HG03469 (cell line): Measurements from ENCODE around the gene VAV2.

Source experiments
- ATAC-seq: cut with Tn5 transposase; IDR thresholded peaks from one replicate; pipeline ENCODE4 v1.9.1; 2021; ENCODE audit warnings: mild to moderate bottlenecking, moderate library complexity, moderate number of reproducible peaks; ENCODE audit not compliant: unreplicated experiment

Gene VAV2

GRCh38 chr9:133956520-133957076 lies 35.5 kb downstream of the VAV2 start:
- ATAC-seq, result no peak

GRCh38 chr9:133955821-133956411 lies 36.2 kb downstream of the VAV2 start:
- ATAC-seq, result no peak

- ATAC-seq, result no peak
Measured at GRCh38 chr9:133954862-133955529, 37.1 kb downstream of the VAV2 start.

- no peak for ATAC-seq
Measured at GRCh38 chr9:133953976-133954709, 38.0 kb downstream of the VAV2 start.

GRCh38 chr9:133953621-133953975 lies 38.5 kb downstream of the VAV2 start:
- no peak for ATAC-seq

GRCh38 chr9:133952598-133953550 lies 39.2 kb downstream of the VAV2 start:
- no peak for ATAC-seq

GRCh38 chr9:133951265-133951664 lies 40.9 kb downstream of the VAV2 start:
- no peak for ATAC-seq

- no peak for ATAC-seq
Measured at GRCh38 chr9:133950629-133951111, 41.5 kb downstream of the VAV2 start.

- ATAC-seq, result no peak
Measured at GRCh38 chr9:133950192-133950591, 41.9 kb downstream of the VAV2 start.

GRCh38 chr9:133949486-133950061 lies 42.5 kb downstream of the VAV2 start:
- no peak for ATAC-seq

- ATAC-seq, result no peak
Measured at GRCh38 chr9:133948561-133949485, 43.3 kb downstream of the VAV2 start.

- no peak for ATAC-seq
Measured at GRCh38 chr9:133948131-133948530, 44.0 kb downstream of the VAV2 start.

- no peak for ATAC-seq
Measured at GRCh38 chr9:133946840-133947486, 45.2 kb downstream of the VAV2 start.

- no peak for ATAC-seq
Measured at GRCh38 chr9:133945977-133946753, 46.0 kb downstream of the VAV2 start.

- ATAC-seq, result no peak
Measured at GRCh38 chr9:133945314-133945975, 46.7 kb downstream of the VAV2 start.

- no peak for ATAC-seq
Measured at GRCh38 chr9:133944746-133945135, 47.4 kb downstream of the VAV2 start.
